Activated T-cell treated with anti-CD3 and anti-CD28 coated beads, Interleukin-2, amount 50 U/mL, for 4 hours (primary cell): ENCODE measurements around the gene FOXD4L6. TPM values are rescaled to one million over a fixed set of nuclear protein-coding genes. Genes with fewer than 3 reads are reported as not detected.
"Not testable (repeated sequence)": the region's sequence is repeated elsewhere in the genome, so short reads cannot be mapped to it uniquely, and the experiment has no call there.

Experiments
- ATAC-seq, 2 donors: fragments of 200-7000 bp; cut with Tn5 transposase; one replicate each; pipeline ENCODE4 v1.10.0; 2021
- DNase-seq: peaks from one replicate; pipeline ENCODE4 v3.0.0-alpha.2; 2020
- H3K27me3 Mint-ChIP-seq: one replicate; pipeline ENCODE4 v1.8.0; 2021; ENCODE audit warnings: low read depth, mixed read lengths
- H3K36me3 Mint-ChIP-seq: one replicate; pipeline ENCODE4 v1.8.0; 2022; ENCODE audit warnings: mixed read lengths; ENCODE audit not compliant: insufficient read depth
- H3K4me1 Mint-ChIP-seq: one replicate; pipeline ENCODE4 v1.8.0; 2021; ENCODE audit warnings: low read depth, mixed read lengths
- H3K4me3 Mint-ChIP-seq: one replicate; pipeline ENCODE4 v1.8.0; 2021; ENCODE audit warnings: mild to moderate bottlenecking, moderate library complexity, mixed read lengths
- H3K9me3 Mint-ChIP-seq: one replicate; pipeline ENCODE4 v1.8.0; 2021; ENCODE audit warnings: mixed read lengths
- total RNA-seq, 3 donors: library from RNA; stranded (reverse); gene quantifications; one replicate each; pipeline ENCODE4 v1.2.1, GENCODE V29; 2021

FOXD4L6 gene
- total RNA-seq, 3 donors from 2014 or later, result not detected

DNA sequence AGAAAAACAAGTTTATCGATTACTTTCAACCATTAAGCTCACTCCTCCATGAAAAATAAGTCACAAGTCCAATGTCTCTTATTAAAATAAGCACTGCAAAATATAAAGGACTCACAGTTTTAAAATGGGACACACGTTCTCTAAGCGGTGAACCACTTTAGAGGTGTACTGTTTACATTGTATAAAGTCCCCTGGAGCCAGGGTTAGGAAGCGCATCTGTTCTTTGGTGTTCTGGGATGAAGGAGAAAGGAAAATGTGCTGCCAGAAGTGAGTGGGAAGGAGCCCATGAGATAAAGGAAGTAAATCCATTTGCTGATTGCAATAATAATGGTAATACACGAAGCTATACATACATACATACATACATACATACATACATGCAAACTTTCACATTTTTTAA lies 40.6 kb downstream of the FOXD4L6 start:
- H3K36me3 Mint-ChIP-seq, H3K4me3 Mint-ChIP-seq, H3K9me3 Mint-ChIP-seq, H3K4me1 Mint-ChIP-seq, DNase-seq, ATAC-seq: not testable (repeated sequence)
- peaks cover 13% of the 10 kb centered on the region for H3K27me3 Mint-ChIP-seq

- H3K36me3 Mint-ChIP-seq, H3K9me3 Mint-ChIP-seq, ATAC-seq, DNase-seq, H3K4me1 Mint-ChIP-seq, H3K4me3 Mint-ChIP-seq: not testable (repeated sequence)
- H3K27me3 Mint-ChIP-seq, result peaks cover 17% of the 10 kb centered on the region
These were observed 41.2 kb downstream of the FOXD4L6 start for GRCh38 chr9:41087157-41087780.

- not testable (repeated sequence) for H3K36me3 Mint-ChIP-seq, ATAC-seq, H3K4me1 Mint-ChIP-seq, H3K4me3 Mint-ChIP-seq, DNase-seq, H3K9me3 Mint-ChIP-seq
- peaks cover 18% of the 10 kb centered on the region for H3K27me3 Mint-ChIP-seq
These were observed 41.8 kb downstream of the FOXD4L6 start for GRCh38 chr9:41086685-41087084.

GRCh38 chr9:41086215-41086614 lies 42.3 kb downstream of the FOXD4L6 start:
- not testable (repeated sequence) for ATAC-seq, H3K4me1 Mint-ChIP-seq, DNase-seq, H3K36me3 Mint-ChIP-seq, H3K4me3 Mint-ChIP-seq, H3K9me3 Mint-ChIP-seq
- peaks cover 18% of the 10 kb centered on the region for H3K27me3 Mint-ChIP-seq

DNA sequence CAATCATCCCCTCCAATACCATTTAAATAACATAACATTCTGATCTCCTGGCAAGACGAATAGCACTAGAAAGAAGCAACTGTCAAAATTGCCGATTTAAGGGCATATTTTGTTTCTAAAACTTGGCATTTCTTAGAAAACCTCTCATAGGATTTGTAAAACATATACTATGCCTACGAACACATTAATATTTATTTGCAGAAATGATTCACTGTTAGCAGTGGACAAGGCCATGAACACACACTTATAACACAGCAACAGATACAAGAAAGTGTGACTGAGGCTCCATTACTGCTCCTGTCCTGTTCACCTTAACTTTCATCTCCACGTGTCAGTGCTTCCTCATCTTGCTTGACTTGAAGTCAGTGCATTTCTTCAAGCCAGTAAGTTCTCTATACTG lies 46.1 kb downstream of the FOXD4L6 start:
- not testable (repeated sequence) for H3K36me3 Mint-ChIP-seq, H3K9me3 Mint-ChIP-seq, ATAC-seq, DNase-seq, H3K4me3 Mint-ChIP-seq, H3K4me1 Mint-ChIP-seq
- peaks cover 13% of the 10 kb centered on the region for H3K27me3 Mint-ChIP-seq

- ATAC-seq, H3K4me3 Mint-ChIP-seq, DNase-seq, H3K36me3 Mint-ChIP-seq, H3K9me3 Mint-ChIP-seq, H3K4me1 Mint-ChIP-seq: not testable (repeated sequence)
- peaks cover 25% of the 10 kb centered on the region for H3K27me3 Mint-ChIP-seq
These were observed 49.0 kb downstream of the FOXD4L6 start for GRCh38 chr9:41079464-41079863.

DNA sequence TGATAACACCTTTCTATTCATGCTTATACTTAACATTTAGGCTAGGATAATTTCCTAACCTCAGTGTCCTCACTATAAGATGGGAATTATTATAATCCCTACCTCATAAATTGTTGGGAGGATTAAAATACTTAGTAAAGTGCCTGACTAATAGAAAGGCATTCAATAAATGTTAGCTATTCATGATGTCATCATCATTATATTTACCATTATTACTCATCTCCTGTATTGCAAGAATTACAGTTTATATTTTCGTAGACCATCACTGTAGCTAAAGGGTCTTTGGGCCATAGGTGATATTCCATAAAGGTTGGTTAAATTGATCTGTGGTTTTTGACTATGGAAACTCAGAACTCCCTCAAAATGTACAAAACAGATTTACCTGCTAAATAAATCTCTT lies 50.9 kb downstream of the FOXD4L6 start:
- H3K27me3 Mint-ChIP-seq, result peaks cover 34% of the 10 kb centered on the region
- DNase-seq, H3K4me1 Mint-ChIP-seq, ATAC-seq, H3K9me3 Mint-ChIP-seq, H3K4me3 Mint-ChIP-seq, H3K36me3 Mint-ChIP-seq: not testable (repeated sequence)

Other genes starting within 250 kb of the FOXD4L6 start
- 10 to 100 TPM in 2 of 3 donors, 1 to 10 TPM in 1; 6.9 to 10.5 (median 10.2) TPM for gene ZNG1F, start 60.6 kb upstream of the FOXD4L6 start, total RNA-seq